ENCODE data around the gene RXFP4.

DNA sequence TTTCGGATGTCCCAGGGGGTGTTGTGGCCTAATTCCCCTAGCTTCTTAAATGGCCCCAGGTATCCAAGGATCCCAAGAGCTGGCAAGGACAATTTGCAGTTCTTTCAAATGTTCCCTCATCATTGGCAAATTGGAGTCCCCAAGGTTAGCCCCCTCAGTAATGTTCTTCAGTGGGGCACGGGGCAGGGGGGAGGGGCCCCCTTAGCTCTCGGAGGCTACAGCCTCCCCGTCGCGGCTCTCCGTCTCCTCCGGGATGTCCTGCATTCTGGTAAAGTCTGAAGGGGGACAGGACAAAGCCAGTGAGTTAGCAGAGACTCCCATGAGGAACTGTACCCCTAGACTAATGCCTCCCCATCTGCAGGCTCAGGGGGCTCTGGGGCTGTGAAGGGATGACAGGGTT is 6.3 kb downstream of the RXFP4 start:
- TF ChIP-seq BCL3 (CRISPR knock-in tag; IDR thresholded peaks at IDR 0.05) (no peak), ZNF451 (CRISPR knock-in tag; IDR thresholded peaks at IDR 0.05) (no peak), ZNF629 (CRISPR knock-in tag; conservative IDR thresholded peaks at IDR 0.05) (no peak), SNAPC4 (CRISPR knock-in tag; IDR thresholded peaks at IDR 0.05) (no peak)
- TF ChIP-seq, protein P1, sequence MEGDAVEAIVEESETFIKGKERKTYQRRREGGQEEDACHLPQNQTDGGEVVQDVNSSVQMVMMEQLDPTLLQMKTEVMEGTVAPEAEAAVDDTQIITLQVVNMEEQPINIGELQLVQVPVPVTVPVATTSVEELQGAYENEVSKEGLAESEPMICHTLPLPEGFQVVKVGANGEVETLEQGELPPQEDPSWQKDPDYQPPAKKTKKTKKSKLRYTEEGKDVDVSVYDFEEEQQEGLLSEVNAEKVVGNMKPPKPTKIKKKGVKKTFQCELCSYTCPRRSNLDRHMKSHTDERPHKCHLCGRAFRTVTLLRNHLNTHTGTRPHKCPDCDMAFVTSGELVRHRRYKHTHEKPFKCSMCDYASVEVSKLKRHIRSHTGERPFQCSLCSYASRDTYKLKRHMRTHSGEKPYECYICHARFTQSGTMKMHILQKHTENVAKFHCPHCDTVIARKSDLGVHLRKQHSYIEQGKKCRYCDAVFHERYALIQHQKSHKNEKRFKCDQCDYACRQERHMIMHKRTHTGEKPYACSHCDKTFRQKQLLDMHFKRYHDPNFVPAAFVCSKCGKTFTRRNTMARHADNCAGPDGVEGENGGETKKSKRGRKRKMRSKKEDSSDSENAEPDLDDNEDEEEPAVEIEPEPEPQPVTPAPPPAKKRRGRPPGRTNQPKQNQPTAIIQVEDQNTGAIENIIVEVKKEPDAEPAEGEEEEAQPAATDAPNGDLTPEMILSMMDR (CRISPR knock-in tag; IDR thresholded peaks at IDR 0.05), result no peak

Measured in HepG2 (cell line).